ENCODE data around the gene IFNA1. TPM values are rescaled to one million over a fixed set of nuclear protein-coding genes. Genes with fewer than 3 reads are reported as not detected.

Gene IFNA1
- total RNA-seq, 1 donor from 2014 or later = not detected

- TF ChIP-seq CTCF (conservative IDR thresholded peaks at IDR 0.05) = peak; percentile 86
- Mint-ChIP-seq H3K27me3 (no peaks in the 10 kb centered on the region), H3K9me3 (no peaks in the 10 kb centered on the region), H3K4me3 (no peak overlapping the region), H3K36me3 (no peaks in the 10 kb centered on the region), H3K27ac (no peak overlapping the region), H3K4me1 (ENCODE audit: unreplicated experiment) (no peaks in the 10 kb centered on the region)
- DNase-seq (ENCODE audit: extremely low spot score, unreplicated experiment) = no peak
These were observed 25.8 kb downstream of the IFNA1 start for GRCh38 chr9:21465859-21466518.

- Mint-ChIP-seq H3K27ac (no peak overlapping the region), H3K27me3 (no peaks in the 10 kb centered on the region)
- TF ChIP-seq CTCF (conservative IDR thresholded peaks at IDR 0.05) = no peak
These were observed 29.9 kb downstream of the IFNA1 start for GRCh38 chr9:21470126-21470525.

GRCh38 chr9:21473236-21473635 is 33.0 kb downstream of the IFNA1 start:
- no peak overlapping the region for H3K27ac Mint-ChIP-seq
- no peaks in the 10 kb centered on the region for H3K27me3 Mint-ChIP-seq
- H3K36me3 Mint-ChIP-seq = no peaks in the 10 kb centered on the region
- no peak overlapping the region for H3K4me3 Mint-ChIP-seq
- no peaks in the 10 kb centered on the region for H3K9me3 Mint-ChIP-seq
- DNase-seq (ENCODE audit: extremely low spot score, unreplicated experiment) = no peak
- TF ChIP-seq CTCF (conservative IDR thresholded peaks at IDR 0.05) = peak; percentile 18
- H3K4me1 Mint-ChIP-seq (ENCODE audit: unreplicated experiment) = no peaks in the 10 kb centered on the region

More at GRCh38 chr9:21470126-21470525, 29.9 kb downstream of the IFNA1 start:
- no peak overlapping the region for H3K4me3 Mint-ChIP-seq
- H3K4me1 Mint-ChIP-seq (ENCODE audit: unreplicated experiment) = no peaks in the 10 kb centered on the region
- H3K9me3 Mint-ChIP-seq = no peaks in the 10 kb centered on the region
- no peak for DNase-seq (ENCODE audit: extremely low spot score, unreplicated experiment)
- H3K36me3 Mint-ChIP-seq = no peaks in the 10 kb centered on the region

GRCh38 chr9:21477466-21477865 is 37.2 kb downstream of the IFNA1 start:
- no peak for TF ChIP-seq CTCF (conservative IDR thresholded peaks at IDR 0.05)
- H3K27ac Mint-ChIP-seq = no peak overlapping the region
- H3K4me3 Mint-ChIP-seq = no peak overlapping the region
- DNase-seq (ENCODE audit: extremely low spot score, unreplicated experiment) = no peak
- no peaks in the 10 kb centered on the region for H3K9me3 Mint-ChIP-seq
- no peaks in the 10 kb centered on the region for H3K27me3 Mint-ChIP-seq
- H3K4me1 Mint-ChIP-seq (ENCODE audit: unreplicated experiment) = no peaks in the 10 kb centered on the region
- no peaks in the 10 kb centered on the region for H3K36me3 Mint-ChIP-seq

GRCh38 chr9:21479152-21479702 is 39.0 kb downstream of the IFNA1 start:
- no peak overlapping the region for H3K4me3 Mint-ChIP-seq
- no peaks in the 10 kb centered on the region for H3K36me3 Mint-ChIP-seq
- no peaks in the 10 kb centered on the region for H3K9me3 Mint-ChIP-seq
- no peak overlapping the region for H3K27ac Mint-ChIP-seq
- TF ChIP-seq CTCF (conservative IDR thresholded peaks at IDR 0.05) = no peak
- H3K27me3 Mint-ChIP-seq = no peaks in the 10 kb centered on the region
- no peak for DNase-seq (ENCODE audit: extremely low spot score, unreplicated experiment)
- no peaks in the 10 kb centered on the region for H3K4me1 Mint-ChIP-seq (ENCODE audit: unreplicated experiment)
